ENCODE data around the gene TFCP2L1.

DNA sequence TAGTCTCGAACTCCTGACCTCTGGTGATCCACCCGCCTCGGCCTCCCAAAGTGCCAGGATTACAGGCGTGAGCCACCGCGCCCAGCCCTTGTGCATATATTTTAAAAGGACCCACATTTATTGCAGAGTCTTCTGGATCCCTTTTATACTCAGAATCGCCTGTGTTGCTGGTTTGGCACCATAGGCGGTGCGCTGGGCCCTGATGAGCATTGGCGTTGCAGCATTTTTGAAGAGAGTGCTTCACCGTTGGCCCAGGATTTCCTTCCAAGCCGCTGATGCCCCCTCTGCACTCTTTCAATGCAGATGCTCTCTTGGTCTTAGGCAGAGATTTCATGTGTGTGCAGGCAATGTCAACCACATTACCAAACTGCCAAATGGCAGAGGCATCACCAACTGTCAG, 13.5 kb upstream of the TFCP2L1 start:
- TF ChIP-seq, protein P1, sequence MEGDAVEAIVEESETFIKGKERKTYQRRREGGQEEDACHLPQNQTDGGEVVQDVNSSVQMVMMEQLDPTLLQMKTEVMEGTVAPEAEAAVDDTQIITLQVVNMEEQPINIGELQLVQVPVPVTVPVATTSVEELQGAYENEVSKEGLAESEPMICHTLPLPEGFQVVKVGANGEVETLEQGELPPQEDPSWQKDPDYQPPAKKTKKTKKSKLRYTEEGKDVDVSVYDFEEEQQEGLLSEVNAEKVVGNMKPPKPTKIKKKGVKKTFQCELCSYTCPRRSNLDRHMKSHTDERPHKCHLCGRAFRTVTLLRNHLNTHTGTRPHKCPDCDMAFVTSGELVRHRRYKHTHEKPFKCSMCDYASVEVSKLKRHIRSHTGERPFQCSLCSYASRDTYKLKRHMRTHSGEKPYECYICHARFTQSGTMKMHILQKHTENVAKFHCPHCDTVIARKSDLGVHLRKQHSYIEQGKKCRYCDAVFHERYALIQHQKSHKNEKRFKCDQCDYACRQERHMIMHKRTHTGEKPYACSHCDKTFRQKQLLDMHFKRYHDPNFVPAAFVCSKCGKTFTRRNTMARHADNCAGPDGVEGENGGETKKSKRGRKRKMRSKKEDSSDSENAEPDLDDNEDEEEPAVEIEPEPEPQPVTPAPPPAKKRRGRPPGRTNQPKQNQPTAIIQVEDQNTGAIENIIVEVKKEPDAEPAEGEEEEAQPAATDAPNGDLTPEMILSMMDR (IDR thresholded peaks at IDR 0.05 in 8 of 11, conservative IDR thresholded peaks at IDR 0.05 in 3 of 11) = no peak
- TF ChIP-seq POLR2A (IDR thresholded peaks at IDR 0.05) = no peak

Data from spleen (tissue), 7 donors.